ENCODE data around the gene NEGR1. TPM values are rescaled to one million over a fixed set of nuclear protein-coding genes. Genes with fewer than 3 reads are reported as not detected.

NEGR1 gene
- polyA plus RNA-seq, 1 donor from 2014 or later: 47.4 TPM

GRCh38 chr1:71635568-71635967 is 646.8 kb downstream of the NEGR1 start:
- Histone ChIP-seq H3K36me3 (ENCODE audit: insufficient read depth, low read length) (no peaks in the 10 kb centered on the region), H3K4me3 (ENCODE audit: low read length) (no peak overlapping the region), H2AFZ (ENCODE audit: low read depth, low read length) (no peak overlapping the region), H3K27ac (ENCODE audit: low read length) (no peak overlapping the region), H3K27me3 (ENCODE audit: insufficient read depth, low read depth, low read length) (no peaks in the 10 kb centered on the region), H3F3A (ENCODE audit: insufficient read depth, low read length, poor library complexity, severe bottlenecking) (no peaks in the 10 kb centered on the region), H3K9me3 (ENCODE audit: low read length) (no peaks in the 10 kb centered on the region), H4K20me1 (ENCODE audit: insufficient read depth) (no peaks in the 10 kb centered on the region), H3K9me2 (ENCODE audit: insufficient read depth, low read length) (no peaks in the 10 kb centered on the region), H3K4me2 (ENCODE audit: low read length) (no peak overlapping the region), H3K79me2 (replicated peaks; ENCODE audit: insufficient read depth, low read length) (no peaks in the 10 kb centered on the region), H3K9ac (ENCODE audit: low read length) (no peak overlapping the region)
- no peak for TF ChIP-seq SMC3 (conservative IDR thresholded peaks at IDR 0.05; ENCODE audit: poor library complexity)

GRCh38 chr1:71634159-71634558 is 648.2 kb downstream of the NEGR1 start:
- H4K20me1 ChIP-seq (ENCODE audit: insufficient read depth): no peaks in the 10 kb centered on the region
- no peak for TF ChIP-seq TAF1 (IDR thresholded peaks at IDR 0.05; ENCODE audit: low read depth)
- TF ChIP-seq EP300 (conservative IDR thresholded peaks at IDR 0.05; ENCODE audit: poor library complexity, severe bottlenecking): no peak
- TF ChIP-seq REST (IDR thresholded peaks at IDR 0.05; ENCODE audit: borderline replicate concordance): no peak
- no peak for TF ChIP-seq MXI1 (conservative IDR thresholded peaks at IDR 0.05; ENCODE audit: poor library complexity, severe bottlenecking)
- TF ChIP-seq CTCF (IDR thresholded peaks at IDR 0.05; ENCODE audit: poor library complexity, severe bottlenecking): no peak
- TF ChIP-seq SMC3 (conservative IDR thresholded peaks at IDR 0.05; ENCODE audit: poor library complexity): no peak
- no peak for TF ChIP-seq RAD21 (conservative IDR thresholded peaks at IDR 0.05)
- TF ChIP-seq EZH2 (IDR thresholded peaks at IDR 0.05; ENCODE audit: borderline replicate concordance, insufficient read depth, low read length, poor library complexity, severe bottlenecking): no peak
- no peak for TF ChIP-seq POLR2AphosphoS5 (IDR thresholded peaks at IDR 0.05)

GRCh38 chr1:71630073-71630472 is 652.3 kb downstream of the NEGR1 start:
- Histone ChIP-seq H3K9me3 (ENCODE audit: low read length) (no peaks in the 10 kb centered on the region), H3K9me2 (ENCODE audit: insufficient read depth, low read length) (no peaks in the 10 kb centered on the region), H3K27ac (ENCODE audit: low read length) (no peak overlapping the region), H3K27me3 (ENCODE audit: insufficient read depth, low read depth, low read length) (no peaks in the 10 kb centered on the region), H3F3A (ENCODE audit: insufficient read depth, low read length, poor library complexity, severe bottlenecking) (no peaks in the 10 kb centered on the region), H3K36me3 (ENCODE audit: insufficient read depth, low read length) (no peaks in the 10 kb centered on the region), H4K20me1 (ENCODE audit: insufficient read depth) (no peaks in the 10 kb centered on the region), H3K9ac (ENCODE audit: low read length) (no peak overlapping the region), H3K4me3 (ENCODE audit: low read length) (no peak overlapping the region), H3K4me2 (ENCODE audit: low read length) (no peak overlapping the region), H2AFZ (ENCODE audit: low read depth, low read length) (no peak overlapping the region), H3K79me2 (replicated peaks; ENCODE audit: insufficient read depth, low read length) (no peaks in the 10 kb centered on the region)
- TF ChIP-seq RAD21 (conservative IDR thresholded peaks at IDR 0.05) (no peak), MXI1 (conservative IDR thresholded peaks at IDR 0.05; ENCODE audit: poor library complexity, severe bottlenecking) (no peak)

More at GRCh38 chr1:71634159-71634558, 648.2 kb downstream of the NEGR1 start:
- H3K27ac ChIP-seq (ENCODE audit: low read length): no peak overlapping the region
- H3K36me3 ChIP-seq (ENCODE audit: insufficient read depth, low read length): no peaks in the 10 kb centered on the region
- H3K79me2 ChIP-seq (replicated peaks; ENCODE audit: insufficient read depth, low read length): no peaks in the 10 kb centered on the region
- H3K9ac ChIP-seq (ENCODE audit: low read length): no peak overlapping the region
- H3K27me3 ChIP-seq (ENCODE audit: insufficient read depth, low read depth, low read length): no peaks in the 10 kb centered on the region
- H3F3A ChIP-seq (ENCODE audit: insufficient read depth, low read length, poor library complexity, severe bottlenecking): no peaks in the 10 kb centered on the region
- H2AFZ ChIP-seq (ENCODE audit: low read depth, low read length): no peak overlapping the region
- H3K9me2 ChIP-seq (ENCODE audit: insufficient read depth, low read length): no peaks in the 10 kb centered on the region
- H3K4me3 ChIP-seq (ENCODE audit: low read length): no peak overlapping the region
- no peaks in the 10 kb centered on the region for H3K9me3 ChIP-seq (ENCODE audit: low read length)
- H3K4me2 ChIP-seq (ENCODE audit: low read length): no peak overlapping the region
